ENCODE measurements around the gene TMEM175.

- TF ChIP-seq CTCF (conservative IDR thresholded peaks at IDR 0.05) (no peak), EZH2 (IDR thresholded peaks at IDR 0.05; ENCODE audit: low read depth) (no peak)
Measured at GRCh38 chr4:949656-950055, 17.4 kb downstream of the TMEM175 start.
